SK-N-MC (cell line): Measurements from ENCODE around the gene PDS5A.

Source experiments
- EZH2 ChIP-seq: fragments of 200-600 bp; sonication (generic); IDR thresholded peaks from one replicate; pipeline ENCODE4 v1.6.1; 2017; ENCODE audit warnings: antibody characterized with exemption
- POLR2AphosphoS5 ChIP-seq: IDR thresholded peaks from 2 replicates; pipeline ENCODE4 v1.6.1; 2012; ENCODE audit warnings: mild to moderate bottlenecking, low read depth, low read length, borderline replicate concordance

GRCh38 chr4:39994406-39994805 is 16.7 kb upstream of the PDS5A start:
- TF ChIP-seq EZH2 (no peak), POLR2AphosphoS5 (no peak)
